H9 (cell line): ENCODE data around the gene PANK2. TPM values are rescaled to one million over a fixed set of nuclear protein-coding genes. Genes with fewer than 3 reads are reported as not detected.

Source experiments
- DNase-seq: peaks from one replicate; pipeline ENCODE4 v3.0.0-alpha.2; 2017
- H2AFZ ChIP-seq: one replicate; pipeline ENCODE4 v1.6.1; 2013; ENCODE audit warnings: mild to moderate bottlenecking, low read length, control low read depth, moderate library complexity
- H2AK5ac ChIP-seq: 2 replicates; pipeline ENCODE4 v1.6.1; 2013; ENCODE audit warnings: low read length, control low read depth, mixed read lengths; ENCODE audit not compliant: insufficient read length
- H2BK120ac ChIP-seq: one replicate; pipeline ENCODE4 v1.6.1; 2013; ENCODE audit warnings: low read depth, mild to moderate bottlenecking, low read length, control low read depth, inconsistent platforms; ENCODE audit not compliant: poor library complexity, severe bottlenecking
- H2BK12ac ChIP-seq: 2 replicates; pipeline ENCODE4 v1.6.1; 2013; ENCODE audit warnings: low read length, control low read depth, mixed read lengths, low read depth; ENCODE audit not compliant: insufficient read length
- H2BK15ac ChIP-seq: 2 replicates; pipeline ENCODE4 v1.6.1; 2013; ENCODE audit warnings: low read depth, low read length, control low read depth
- H2BK20ac ChIP-seq: one replicate; pipeline ENCODE4 v1.6.1; 2013; ENCODE audit warnings: low read depth, mild to moderate bottlenecking, low read length, control low read depth, inconsistent platforms; ENCODE audit not compliant: poor library complexity, severe bottlenecking
- H2BK5ac ChIP-seq: 2 replicates; pipeline ENCODE4 v1.6.1; 2013; ENCODE audit warnings: low read length, control low read depth, mixed read lengths; ENCODE audit not compliant: insufficient read length
- H3K14ac ChIP-seq: 2 replicates; pipeline ENCODE4 v1.6.1; 2013; ENCODE audit warnings: low read length, control low read depth; ENCODE audit not compliant: insufficient read depth
- H3K18ac ChIP-seq: 2 replicates; pipeline ENCODE4 v1.6.1; 2013; ENCODE audit warnings: low read depth, mild to moderate bottlenecking, mixed read lengths, low read length, control low read depth; ENCODE audit not compliant: insufficient read length
- H3K23ac ChIP-seq: 2 replicates; pipeline ENCODE4 v1.6.1; 2013; ENCODE audit warnings: low read length, control low read depth, mixed read lengths, low read depth; ENCODE audit not compliant: insufficient read length
- H3K23me2 ChIP-seq: 2 replicates; pipeline ENCODE4 v1.6.1; 2013; ENCODE audit warnings: low read depth, mild to moderate bottlenecking, mixed read lengths, low read length, control low read depth; ENCODE audit not compliant: insufficient read length, poor library complexity, severe bottlenecking
- H3K27ac ChIP-seq: 2 replicates; pipeline ENCODE4 v1.5.1; 2013; ENCODE audit warnings: low read length, control low read depth, mixed read lengths, low read depth; ENCODE audit not compliant: insufficient read length
- H3K27me3 ChIP-seq: 2 replicates; pipeline ENCODE4 v1.6.1; 2013; ENCODE audit warnings: low read length, control low read depth, inconsistent platforms; ENCODE audit not compliant: insufficient read depth
- H3K4ac ChIP-seq: 2 replicates; pipeline ENCODE4 v1.6.1; 2013; ENCODE audit warnings: low read depth, mild to moderate bottlenecking, control low read depth, inconsistent platforms, low read length, moderate library complexity
- H3K4me1 ChIP-seq: 2 replicates; pipeline ENCODE4 v1.6.1; 2013; ENCODE audit warnings: low read length, control low read depth, inconsistent platforms; ENCODE audit not compliant: insufficient read depth
- H3K4me2 ChIP-seq: 2 replicates; pipeline ENCODE4 v1.6.1; 2013; ENCODE audit warnings: low read length, control low read depth, mixed read lengths; ENCODE audit not compliant: insufficient read length, insufficient read depth
- H3K56ac ChIP-seq: 2 replicates; pipeline ENCODE4 v1.6.1; 2013; ENCODE audit warnings: low read depth, mild to moderate bottlenecking, mixed read lengths, low read length, control low read depth; ENCODE audit not compliant: insufficient read length
- H3K79me1 ChIP-seq: 2 replicates; pipeline ENCODE4 v1.6.1; 2013; ENCODE audit warnings: low read depth, mild to moderate bottlenecking, moderate library complexity, low read length, control low read depth, inconsistent platforms; ENCODE audit not compliant: insufficient read depth, poor library complexity, severe bottlenecking
- H3K79me2 ChIP-seq: 2 replicates; pipeline ENCODE4 v1.6.1; 2013; ENCODE audit warnings: low read length, control low read depth, inconsistent platforms; ENCODE audit not compliant: insufficient read depth
- H3K9ac ChIP-seq: 2 replicates; pipeline ENCODE4 v1.6.1; 2013; ENCODE audit warnings: low read length, control low read depth, mixed read lengths; ENCODE audit not compliant: insufficient read length; ENCODE audit errors: extremely low read depth
- H3K9me3 ChIP-seq: one replicate; pipeline ENCODE4 v1.6.1; 2013; ENCODE audit warnings: low read depth, low read length, inconsistent platforms; ENCODE audit not compliant: control insufficient read depth
- H3T11ph ChIP-seq: one replicate; pipeline ENCODE4 v1.6.1; 2013; ENCODE audit warnings: mild to moderate bottlenecking, low read length, control low read depth, inconsistent platforms
- H4K20me1 ChIP-seq: one replicate; pipeline ENCODE4 v1.6.1; 2013; ENCODE audit not compliant: control insufficient read depth, insufficient read length, insufficient read depth
- H4K5ac ChIP-seq: 2 replicates; pipeline ENCODE4 v1.6.1; 2013; ENCODE audit warnings: low read depth, mild to moderate bottlenecking, mixed read lengths, low read length, control low read depth; ENCODE audit not compliant: insufficient read length
- H4K8ac ChIP-seq: replicated peaks from 2 replicates; pipeline ENCODE4 v1.6.1; 2013; ENCODE audit warnings: low read length, control low read depth, mixed read lengths, low read depth; ENCODE audit not compliant: insufficient read length
- H4K91ac ChIP-seq: 2 replicates; pipeline ENCODE4 v1.6.1; 2013; ENCODE audit warnings: low read depth, mild to moderate bottlenecking, moderate library complexity, mixed read lengths, low read length, control low read depth; ENCODE audit not compliant: insufficient read length
- H3K27ac Mint-ChIP-seq, 3 experiments: 2 replicates in 2 of 3; 3 replicates in 1 of 3; pipeline ENCODE4 v1.8.0; 2020 to 2021; ENCODE audit warnings: mixed read lengths in 3 of 3, mild to moderate bottlenecking in 1 of 3, moderate library complexity in 1 of 3
- H3K27me3 Mint-ChIP-seq: 2 replicates; pipeline ENCODE4 v1.8.0; 2021; ENCODE audit warnings: low read depth, mild to moderate bottlenecking, moderate library complexity, mixed read lengths
- H3K36me3 Mint-ChIP-seq, 3 experiments: 2 replicates in 2 of 3; 3 replicates in 1 of 3; pipeline ENCODE4 v1.8.0; 2020 to 2021; ENCODE audit warnings: low read depth in 3 of 3, mixed read lengths in 3 of 3; ENCODE audit not compliant: insufficient read depth in 1 of 3
- H3K4me1 Mint-ChIP-seq, 2 experiments: 2 replicates each; pipeline ENCODE4 v1.8.0; 2020; ENCODE audit warnings: mixed read lengths in 2 of 2
- H3K4me3 Mint-ChIP-seq, 2 experiments: 2 replicates in 1 of 2; 3 replicates in 1 of 2; pipeline ENCODE4 v1.8.0; 2020 to 2021; ENCODE audit warnings: mild to moderate bottlenecking in 2 of 2, mixed read lengths in 2 of 2, moderate library complexity in 1 of 2
- H3K9me3 Mint-ChIP-seq, 2 experiments: 2 replicates in 1 of 2; 3 replicates in 1 of 2; pipeline ENCODE4 v1.8.0; 2020; ENCODE audit warnings: mild to moderate bottlenecking in 2 of 2, mixed read lengths in 2 of 2, moderate library complexity in 1 of 2
- WGBS: extraction: QIAGEN DNeasy Blood & Tissue Kit; methylation state at CpG from one replicate; pipeline ENCODE4 v1.1.7; 2013; ENCODE audit warnings: missing lambda C conversion rate, low lambda C conversion rate, mixed read lengths; ENCODE audit not compliant: insufficient read length; ENCODE audit errors: extremely low coverage; 5-methylcytosine and 5-hydroxymethylcytosine counted together
- total RNA-seq: library from RNA; stranded (reverse); gene quantifications from 2 replicates; pipeline ENCODE4 v1.2.1, GENCODE V29; 2021
- TF ChIP-seq, protein P1 (sequence below): fragments of 200-600 bp; sonication (generic); conservative IDR thresholded peaks from 3 replicates; pipeline ENCODE4 v1.8.0; 2021; ENCODE audit warnings: antibody characterized with exemption, mild to moderate bottlenecking

PANK2 gene
- total RNA-seq, 1 experiment from 2014 or later: 65.4 TPM

DNA sequence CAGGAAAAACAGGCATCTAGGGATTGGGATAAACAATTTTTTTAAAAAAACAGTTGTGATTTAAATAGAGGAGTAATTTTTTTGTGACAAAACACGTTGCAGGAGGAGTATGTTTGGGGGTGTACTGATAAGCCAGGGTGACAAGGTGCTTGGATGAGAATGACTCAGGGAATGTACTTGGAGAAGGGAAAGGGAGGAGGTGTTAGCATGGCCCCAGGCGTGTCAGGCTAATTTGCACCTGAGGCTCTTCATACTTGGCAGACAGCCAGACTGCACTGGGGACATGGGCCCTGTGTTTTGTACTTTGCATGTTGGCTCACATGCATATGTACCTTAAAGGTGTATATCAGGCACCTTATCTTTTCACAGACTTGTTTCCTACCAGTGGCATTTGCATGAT is 22.8 kb downstream of the PANK2 start:
- no peaks in the 10 kb centered on the region for H3K4me1 ChIP-seq
- no peak overlapping the region for H2BK12ac ChIP-seq
- TF ChIP-seq, protein P1, sequence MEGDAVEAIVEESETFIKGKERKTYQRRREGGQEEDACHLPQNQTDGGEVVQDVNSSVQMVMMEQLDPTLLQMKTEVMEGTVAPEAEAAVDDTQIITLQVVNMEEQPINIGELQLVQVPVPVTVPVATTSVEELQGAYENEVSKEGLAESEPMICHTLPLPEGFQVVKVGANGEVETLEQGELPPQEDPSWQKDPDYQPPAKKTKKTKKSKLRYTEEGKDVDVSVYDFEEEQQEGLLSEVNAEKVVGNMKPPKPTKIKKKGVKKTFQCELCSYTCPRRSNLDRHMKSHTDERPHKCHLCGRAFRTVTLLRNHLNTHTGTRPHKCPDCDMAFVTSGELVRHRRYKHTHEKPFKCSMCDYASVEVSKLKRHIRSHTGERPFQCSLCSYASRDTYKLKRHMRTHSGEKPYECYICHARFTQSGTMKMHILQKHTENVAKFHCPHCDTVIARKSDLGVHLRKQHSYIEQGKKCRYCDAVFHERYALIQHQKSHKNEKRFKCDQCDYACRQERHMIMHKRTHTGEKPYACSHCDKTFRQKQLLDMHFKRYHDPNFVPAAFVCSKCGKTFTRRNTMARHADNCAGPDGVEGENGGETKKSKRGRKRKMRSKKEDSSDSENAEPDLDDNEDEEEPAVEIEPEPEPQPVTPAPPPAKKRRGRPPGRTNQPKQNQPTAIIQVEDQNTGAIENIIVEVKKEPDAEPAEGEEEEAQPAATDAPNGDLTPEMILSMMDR: no peak
- Mint-ChIP-seq H3K4me1 (0 out of 4 replicates have a peak, but pooled peaks cover 0 to 3% of the 10 kb centered on the region in 2 experiments), H3K4me3 (no peak overlapping the region), H3K9me3 (no peaks in the 10 kb centered on the region), H3K27me3 (no peaks in the 10 kb centered on the region), H3K36me3 (peaks cover 67 to 91% (median 89%) of the 10 kb centered on the region in 3 experiments; a peak in 6 of 7 replicates), H3K27ac (peak overlapping the region in 1 of 3 experiments; percentile 17; a peak in 2 of 7 replicates)
- no peak overlapping the region for H3K4me2 ChIP-seq
- H3K9ac ChIP-seq: no peak overlapping the region
- H2BK5ac ChIP-seq: no peak overlapping the region
- no peaks in the 10 kb centered on the region for H3K27me3 ChIP-seq
- H2BK120ac ChIP-seq: no peak overlapping the region
- H3K4ac ChIP-seq: no peak overlapping the region
- no peak overlapping the region for H4K5ac ChIP-seq
- WGBS: 100% methylated on average over 1 of the region's 2 CpGs
- no peak overlapping the region for H3K18ac ChIP-seq
- H4K20me1 ChIP-seq: no peaks in the 10 kb centered on the region
- no peak for DNase-seq
- H3K9me3 ChIP-seq: no peaks in the 10 kb centered on the region
- H3K14ac ChIP-seq: no peak overlapping the region
- H3K79me1 ChIP-seq: no peaks in the 10 kb centered on the region
- no peak overlapping the region for H3K56ac ChIP-seq
- H2AFZ ChIP-seq: no peak overlapping the region
- H2BK20ac ChIP-seq: no peak overlapping the region
- no peak overlapping the region for H4K8ac ChIP-seq
- no peak overlapping the region for H3K27ac ChIP-seq
- H3K23ac ChIP-seq: no peak overlapping the region
- H2AK5ac ChIP-seq: no peak overlapping the region
- no peak overlapping the region for H4K91ac ChIP-seq
- H3K79me2 ChIP-seq: peaks cover 34% of the 10 kb centered on the region; the same call in 1 of the 2 replicates
- no peak overlapping the region for H2BK15ac ChIP-seq
- no peaks in the 10 kb centered on the region for H3K23me2 ChIP-seq
- no peak overlapping the region for H3T11ph ChIP-seq
